GM12878 (cell line): ENCODE data around the gene ADAMTS2. TPM values are rescaled to one million over a fixed set of nuclear protein-coding genes. Genes with fewer than 3 reads are reported as not detected.

Experiments
- ATAC-seq: fragments of 200-7000 bp; cut with Tn5 transposase; 3 replicates; pipeline ENCODE4 v1.9.1; 2020; ENCODE audit warnings: mild to moderate bottlenecking, moderate library complexity
- BruUV-seq: library from RNA; stranded (reverse); fragments of 400-500 nt; replicated peaks from 2 replicates; lab custom pipeline; 2021; lab: Mats Ljungman, UMichigan
- CTCF ChIA-PET: fragments of 300-600 bp; sonication (Branson Sonifier 250); formaldehyde crosslinking; extraction: SDS; loops from one replicate; lab custom pipeline; 2021; ENCODE audit warnings: inconsistent platforms; lab: Yijun Ruan, JAX
- POLR2A ChIA-PET: fragments of 350-600 bp; formaldehyde crosslinking; extraction: SDS; loops from one replicate; lab custom pipeline; 2021; ENCODE audit warnings: inconsistent platforms; lab: Charles Lee
- RAD21 ChIA-PET: fragments of 300-600 bp; sonication (Branson Sonifier 250); formaldehyde crosslinking; loops from one replicate; lab custom pipeline; 2023; ENCODE audit warnings: antibody characterized with exemption; ENCODE audit not compliant: unreplicated experiment; lab: Charles Lee
- SMC1A ChIA-PET: fragments of 300-600 bp; sonication (Branson Sonifier 250); formaldehyde crosslinking; loops from one replicate; lab custom pipeline; 2023; ENCODE audit not compliant: unreplicated experiment, uncharacterized antibody; lab: Charles Lee
- DNase-seq: peaks from one replicate; pipeline ENCODE4 v3.0.0-alpha.2; 2011; ENCODE audit warnings: low read depth, low spot score
- FAIRE-seq: peaks from 3 replicates; lab custom pipeline; 2011; peaks lifted over from hg19 to GRCh38; lab: Jason Lieb, UNC
- H2AFZ ChIP-seq: 2 replicates; pipeline ENCODE4 v1.6.0; 2011; ENCODE audit warnings: low read depth, low read length, control low read depth; ENCODE audit not compliant: control insufficient read depth
- H3K27ac ChIP-seq: 2 replicates; pipeline ENCODE4 v1.5.1; 2011; ENCODE audit warnings: control low read depth; ENCODE audit not compliant: control insufficient read depth, insufficient read depth
- H3K27me3 ChIP-seq, 2 experiments: replicated peaks in 1 of 2; 2 replicates each; pipeline versions ENCODE4 v1.6.0 to v1.6.1; 2011; ENCODE audit warnings: low read length in 1 of 2; ENCODE audit not compliant: control insufficient read depth in 2 of 2, insufficient read depth in 2 of 2
- H3K36me3 ChIP-seq, 2 experiments: 2 replicates each; pipeline ENCODE4 v1.5.1; 2011; ENCODE audit warnings: low read length in 1 of 2; ENCODE audit not compliant: control insufficient read depth in 2 of 2, insufficient read depth in 2 of 2
- H3K4me1 ChIP-seq: 2 replicates; pipeline ENCODE4 v1.6.1; 2011; ENCODE audit warnings: mild to moderate bottlenecking, low read length, moderate library complexity, mixed read lengths; ENCODE audit not compliant: control insufficient read depth, insufficient read depth
- H3K4me2 ChIP-seq: 2 replicates; pipeline ENCODE4 v1.6.0; 2011; ENCODE audit warnings: control low read depth; ENCODE audit not compliant: control insufficient read depth, insufficient read depth
- H3K4me3 ChIP-seq: fragments of 200-600 bp; sonication (generic); 2 replicates; pipeline ENCODE4 v1.5.1; 2016
- H3K79me2 ChIP-seq: 2 replicates; pipeline ENCODE4 v1.6.0; 2011; ENCODE audit warnings: low read length; ENCODE audit not compliant: control insufficient read depth, insufficient read depth
- H3K9ac ChIP-seq: 2 replicates; pipeline ENCODE4 v1.8.0; 2011; ENCODE audit warnings: low read length, control low read depth, mixed read lengths; ENCODE audit not compliant: control insufficient read depth, insufficient read depth
- H3K9me3 ChIP-seq: replicated peaks from 3 replicates; pipeline ENCODE4 v1.5.1; 2011; ENCODE audit warnings: mild to moderate bottlenecking, low read length; ENCODE audit not compliant: control insufficient read depth, insufficient read depth
- H4K20me1 ChIP-seq: 2 replicates; pipeline ENCODE4 v1.6.0; 2011; ENCODE audit not compliant: control insufficient read depth, insufficient read depth
- CREB1 ChIP-seq: IDR thresholded peaks from 2 replicates; pipeline ENCODE4 v1.6.1; 2012; ENCODE audit warnings: low read depth, mild to moderate bottlenecking, inconsistent platforms
- ETV6 ChIP-seq, 2 experiments: fragments of 450-650 bp in 1 of 2; IDR thresholded peaks in 1 of 2; conservative IDR thresholded peaks in 1 of 2; 2 replicates each; pipeline ENCODE4 v1.6.1; 2014; ENCODE audit warnings: antibody characterized with exemption in 1 of 2, borderline replicate concordance in 1 of 2, low read depth in 1 of 2, mild to moderate bottlenecking in 1 of 2, moderate library complexity in 1 of 2
- MTA2 ChIP-seq: fragments of 450-650 bp; IDR thresholded peaks from 2 replicates; pipeline ENCODE4 v1.6.1; 2016; ENCODE audit warnings: low read depth, mild to moderate bottlenecking, moderate library complexity
- NR2C1 ChIP-seq: fragments of 450-650 bp; IDR thresholded peaks from 2 replicates; pipeline ENCODE4 v1.6.1; 2017; ENCODE audit warnings: antibody characterized with exemption, mild to moderate bottlenecking, moderate library complexity
- RELA ChIP-seq: fragments of 450-650 bp; IDR thresholded peaks from 2 replicates; pipeline ENCODE4 v1.8.0; 2014; ENCODE audit warnings: borderline replicate concordance; ENCODE audit not compliant: partially characterized antibody
- WGBS: methylation state at CpG from one replicate; pipeline ENCODE4 v1.1.6; 2016; ENCODE audit warnings: low lambda C conversion rate; ENCODE audit not compliant: insufficient replicate concordance, insufficient coverage; ENCODE audit errors: missing lambda C conversion rate; 5-methylcytosine and 5-hydroxymethylcytosine counted together
- in situ Hi-C: fragments of 300-500 bp; cut with MboI; formaldehyde crosslinking; loops from 9 replicates; pipeline ENCODE4 v1.14.3; 2018; ENCODE audit warnings: mixed read lengths
- intact Hi-C: fragments of 100-400 bp; cut with micrococcal nuclease; formaldehyde crosslinking; loops from one replicate; pipeline ENCODE4 v1.14.2; 2022; ENCODE audit not compliant: unreplicated experiment
- polyA plus RNA-seq, 11 experiments: library from polyadenylated mRNA; depleted of rRNA in 4 of 11; unstranded in 6 of 11; stranded (reverse) in 5 of 11; fragments of >200 nt; fragmentation: Nextera tagmentation in 4 of 11; fragmentation: Illumina TruSeq in 1 of 11; extraction: Ambion mirVana in 4 of 11; extraction: Trizol in 1 of 11; gene quantifications; 1 replicate in 1 of 11; 2 replicates in 10 of 11; pipeline versions ENCODE4 v1.2.1 to v1.2.3, GENCODE V29; 2011 to 2016; ENCODE audit warnings: inconsistent platforms in 2 of 11, missing spikeins in 2 of 11, low read depth in 1 of 11
- total RNA-seq, 4 experiments: library from RNA; depleted of rRNA in 3 of 4; stranded (reverse); fragments of >200 nt in 3 of 4; fragmentation: Illumina TruSeq in 1 of 4; extraction: Trizol in 1 of 4; gene quantifications; 2 replicates each; pipeline versions ENCODE4 v1.2.1 to v1.2.3, GENCODE V29; 2013 to 2021
- TF ChIP-seq, protein P1 (sequence below): IDR thresholded peaks from 2 replicates; pipeline ENCODE4 v1.6.1; 2012; ENCODE audit warnings: low read length, inconsistent platforms
- TF ChIP-seq, protein P2 (sequence below): IDR thresholded peaks from 2 replicates; pipeline ENCODE4 v1.6.1; 2012; ENCODE audit warnings: mild to moderate bottlenecking, low read depth, low read length

The ADAMTS2 gene
- total and polyA plus RNA-seq, 10 of the 15 experiments (the other 5 are each of a cell fraction or from before 2014, with no cell fraction given), result 0.03 to 0.05 TPM; not detected in 8

DNA sequence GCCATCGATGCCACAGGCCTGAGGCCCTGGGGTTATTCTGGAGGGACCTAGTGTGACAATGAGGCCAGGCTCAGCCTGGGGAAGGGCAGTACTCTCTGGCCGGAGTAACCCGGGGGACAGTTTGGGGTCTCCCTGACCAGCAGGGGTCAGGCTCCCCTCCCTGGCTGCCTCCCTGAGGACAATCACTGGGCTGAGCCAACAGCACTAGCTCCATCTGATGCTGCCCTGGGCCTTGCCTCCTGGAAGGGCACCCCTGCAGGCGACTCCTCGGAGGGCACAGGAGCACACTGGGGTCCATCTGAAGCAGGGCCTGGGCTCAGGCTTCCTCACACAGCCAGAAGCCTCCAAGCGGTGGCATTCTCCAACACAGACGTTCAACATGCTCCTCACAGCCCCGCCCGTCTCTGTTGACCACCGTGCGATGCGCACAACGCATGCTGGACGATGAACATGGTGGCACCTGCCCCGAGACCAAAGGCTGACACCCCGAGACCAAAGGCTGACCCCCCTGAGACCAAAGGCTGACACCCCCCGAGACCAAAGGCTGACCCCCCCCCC lies 68.3 kb downstream of the ADAMTS2 start:
- BruUV-seq, result no TSS peak
- RAD21 ChIA-PET, result no interaction called here

More for the DNA sequence above, 68.3 kb downstream of the ADAMTS2 start:
- no peak overlapping the region for H3K4me2 ChIP-seq
- H3K79me2 ChIP-seq, result no peaks in the 10 kb centered on the region
- H3K27ac ChIP-seq, result no peak overlapping the region
- intact Hi-C loops, result no loop called here
- H3K27me3 ChIP-seq, result no peaks in the 10 kb centered on the region
- ATAC-seq (no peak), FAIRE-seq (no peak), DNase-seq (no peak)
- SMC1A ChIA-PET, result no interaction called here
- H2AFZ ChIP-seq, result no peak overlapping the region
- no peaks in the 10 kb centered on the region for H3K4me1 ChIP-seq
- H3K9ac ChIP-seq, result no peak overlapping the region
- CTCF ChIA-PET, result interaction anchor here (0.5 kb wide), 1 partner anchor 316 kb away, joined by 3 read pairs; no protein-coding TSS in a partner anchor
- no peaks in the 10 kb centered on the region; the same call in 2 of the 3 replicates for H3K9me3 ChIP-seq
- in situ Hi-C loops, result no loop called here
- TF ChIP-seq ETV6 (conservative IDR thresholded peaks at IDR 0.05 in 1 of 2, IDR thresholded peaks at IDR 0.05 in 1 of 2; ENCODE audit: borderline replicate concordance in 1 of 2, low read depth in 1 of 2) (no peak), MTA2 (no peak), RELA (no peak), NR2C1 (no peak), CREB1 (no peak)
- TF ChIP-seq, protein P1, sequence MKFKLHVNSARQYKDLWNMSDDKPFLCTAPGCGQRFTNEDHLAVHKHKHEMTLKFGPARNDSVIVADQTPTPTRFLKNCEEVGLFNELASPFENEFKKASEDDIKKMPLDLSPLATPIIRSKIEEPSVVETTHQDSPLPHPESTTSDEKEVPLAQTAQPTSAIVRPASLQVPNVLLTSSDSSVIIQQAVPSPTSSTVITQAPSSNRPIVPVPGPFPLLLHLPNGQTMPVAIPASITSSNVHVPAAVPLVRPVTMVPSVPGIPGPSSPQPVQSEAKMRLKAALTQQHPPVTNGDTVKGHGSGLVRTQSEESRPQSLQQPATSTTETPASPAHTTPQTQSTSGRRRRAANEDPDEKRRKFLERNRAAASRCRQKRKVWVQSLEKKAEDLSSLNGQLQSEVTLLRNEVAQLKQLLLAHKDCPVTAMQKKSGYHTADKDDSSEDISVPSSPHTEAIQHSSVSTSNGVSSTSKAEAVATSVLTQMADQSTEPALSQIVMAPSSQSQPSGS, result no peak
- TF ChIP-seq, protein P2, sequence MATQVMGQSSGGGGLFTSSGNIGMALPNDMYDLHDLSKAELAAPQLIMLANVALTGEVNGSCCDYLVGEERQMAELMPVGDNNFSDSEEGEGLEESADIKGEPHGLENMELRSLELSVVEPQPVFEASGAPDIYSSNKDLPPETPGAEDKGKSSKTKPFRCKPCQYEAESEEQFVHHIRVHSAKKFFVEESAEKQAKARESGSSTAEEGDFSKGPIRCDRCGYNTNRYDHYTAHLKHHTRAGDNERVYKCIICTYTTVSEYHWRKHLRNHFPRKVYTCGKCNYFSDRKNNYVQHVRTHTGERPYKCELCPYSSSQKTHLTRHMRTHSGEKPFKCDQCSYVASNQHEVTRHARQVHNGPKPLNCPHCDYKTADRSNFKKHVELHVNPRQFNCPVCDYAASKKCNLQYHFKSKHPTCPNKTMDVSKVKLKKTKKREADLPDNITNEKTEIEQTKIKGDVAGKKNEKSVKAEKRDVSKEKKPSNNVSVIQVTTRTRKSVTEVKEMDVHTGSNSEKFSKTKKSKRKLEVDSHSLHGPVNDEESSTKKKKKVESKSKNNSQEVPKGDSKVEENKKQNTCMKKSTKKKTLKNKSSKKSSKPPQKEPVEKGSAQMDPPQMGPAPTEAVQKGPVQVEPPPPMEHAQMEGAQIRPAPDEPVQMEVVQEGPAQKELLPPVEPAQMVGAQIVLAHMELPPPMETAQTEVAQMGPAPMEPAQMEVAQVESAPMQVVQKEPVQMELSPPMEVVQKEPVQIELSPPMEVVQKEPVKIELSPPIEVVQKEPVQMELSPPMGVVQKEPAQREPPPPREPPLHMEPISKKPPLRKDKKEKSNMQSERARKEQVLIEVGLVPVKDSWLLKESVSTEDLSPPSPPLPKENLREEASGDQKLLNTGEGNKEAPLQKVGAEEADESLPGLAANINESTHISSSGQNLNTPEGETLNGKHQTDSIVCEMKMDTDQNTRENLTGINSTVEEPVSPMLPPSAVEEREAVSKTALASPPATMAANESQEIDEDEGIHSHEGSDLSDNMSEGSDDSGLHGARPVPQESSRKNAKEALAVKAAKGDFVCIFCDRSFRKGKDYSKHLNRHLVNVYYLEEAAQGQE, result no peak
- H3K36me3 ChIP-seq, result no peaks in the 10 kb centered on the region
- 81% methylated on average over 14 of the region's 17 CpGs for WGBS
- H4K20me1 ChIP-seq, result no peaks in the 10 kb centered on the region
- POLR2A ChIA-PET, result no interaction called here
- H3K4me3 ChIP-seq, result no peak overlapping the region
